ENCODE measurements around the gene STPG4.

STPG4 gene

DNA sequence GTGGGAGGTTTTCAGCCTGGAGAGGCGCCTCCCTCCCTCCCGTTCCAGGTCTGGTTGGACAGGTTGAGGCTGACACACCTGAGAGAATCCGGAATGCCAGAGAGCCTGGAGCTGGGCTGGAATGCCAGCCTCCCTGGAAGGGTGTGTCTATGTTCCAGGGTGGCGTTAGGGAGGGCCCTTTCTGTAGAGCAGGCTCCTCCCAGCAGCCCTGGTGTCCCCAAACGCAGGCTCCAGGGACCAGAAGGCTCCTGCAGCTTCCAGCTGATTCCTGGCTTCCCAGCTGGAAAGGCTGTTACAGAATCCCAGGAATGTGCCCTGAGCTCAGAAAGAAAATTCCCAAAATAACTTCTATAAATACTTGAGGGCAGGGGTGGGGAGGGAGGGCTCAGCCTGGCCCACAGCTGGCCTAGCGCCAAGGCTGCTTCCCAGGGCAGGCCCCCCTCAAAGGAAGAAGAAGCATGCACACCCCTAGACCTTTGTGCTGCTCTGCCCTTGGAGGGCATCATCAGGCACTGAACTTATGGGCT, 85.4 kb downstream of the STPG4 start:
- DNase-seq, result no peak

GRCh38 chr2:47068981-47069627, 86.0 kb downstream of the STPG4 start:
- DNase-seq, result no peak

- DNase-seq, result no peak
Observed at GRCh38 chr2:47067788-47068407, 87.2 kb downstream of the STPG4 start.

DNA sequence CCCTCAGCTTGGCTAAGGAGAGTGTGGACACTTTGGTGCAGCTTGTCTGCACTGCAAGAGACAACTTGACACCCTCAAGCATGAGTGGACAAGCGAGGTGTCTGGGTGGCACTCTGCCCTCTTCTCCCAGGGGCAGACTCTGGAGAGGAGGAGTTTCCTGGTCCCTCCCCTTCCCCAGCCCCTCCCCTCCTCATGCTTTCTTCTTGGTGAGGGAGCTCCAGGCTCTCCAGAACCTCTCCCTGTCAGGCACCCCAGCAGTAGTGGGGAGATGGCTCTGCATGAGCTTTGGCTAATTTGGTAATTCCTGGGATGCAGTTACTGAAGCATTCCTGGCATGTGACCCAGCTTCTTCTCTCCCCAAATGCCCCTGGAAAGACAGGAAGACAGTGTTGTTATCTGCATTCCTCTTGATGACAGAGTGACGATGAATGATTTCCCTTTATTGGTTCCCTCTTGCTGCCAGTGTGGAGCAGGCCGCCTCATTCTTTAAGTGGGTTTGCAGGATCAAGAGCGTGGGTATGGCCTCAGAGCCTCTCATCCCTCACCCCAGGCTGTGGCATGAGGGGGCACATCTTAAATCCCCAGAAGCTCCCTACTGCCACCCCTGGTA, 89.2 kb downstream of the STPG4 start:
- no peak for DNase-seq

- DNase-seq, result no peak
Observed at GRCh38 chr2:47065343-47065742, 89.8 kb downstream of the STPG4 start.

GRCh38 chr2:47064106-47064505, 91.0 kb downstream of the STPG4 start:
- no peak for DNase-seq

DNA sequence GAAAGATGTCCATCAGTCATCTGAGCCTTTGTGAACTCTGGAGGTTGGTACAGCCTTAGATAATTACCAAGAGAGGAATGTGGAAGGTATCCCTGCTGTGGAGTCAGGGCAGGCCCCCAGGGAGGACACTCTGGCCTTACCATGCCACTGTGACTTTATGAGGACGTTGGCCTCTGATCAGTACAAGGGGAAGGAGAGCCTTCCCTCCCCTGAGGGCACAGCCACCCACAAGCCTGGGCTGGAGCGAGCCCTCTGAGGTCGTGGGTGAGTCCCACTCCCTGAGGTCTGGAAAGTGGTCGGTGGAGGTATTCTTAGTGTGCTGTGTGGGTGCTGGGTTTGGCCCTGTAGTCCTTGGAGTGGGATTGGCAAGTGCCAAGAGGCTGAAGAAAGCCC, 91.6 kb downstream of the STPG4 start:
- DNase-seq, result no peak

GRCh38 chr2:47062681-47063537, 92.2 kb downstream of the STPG4 start:
- no peak for DNase-seq

DNA sequence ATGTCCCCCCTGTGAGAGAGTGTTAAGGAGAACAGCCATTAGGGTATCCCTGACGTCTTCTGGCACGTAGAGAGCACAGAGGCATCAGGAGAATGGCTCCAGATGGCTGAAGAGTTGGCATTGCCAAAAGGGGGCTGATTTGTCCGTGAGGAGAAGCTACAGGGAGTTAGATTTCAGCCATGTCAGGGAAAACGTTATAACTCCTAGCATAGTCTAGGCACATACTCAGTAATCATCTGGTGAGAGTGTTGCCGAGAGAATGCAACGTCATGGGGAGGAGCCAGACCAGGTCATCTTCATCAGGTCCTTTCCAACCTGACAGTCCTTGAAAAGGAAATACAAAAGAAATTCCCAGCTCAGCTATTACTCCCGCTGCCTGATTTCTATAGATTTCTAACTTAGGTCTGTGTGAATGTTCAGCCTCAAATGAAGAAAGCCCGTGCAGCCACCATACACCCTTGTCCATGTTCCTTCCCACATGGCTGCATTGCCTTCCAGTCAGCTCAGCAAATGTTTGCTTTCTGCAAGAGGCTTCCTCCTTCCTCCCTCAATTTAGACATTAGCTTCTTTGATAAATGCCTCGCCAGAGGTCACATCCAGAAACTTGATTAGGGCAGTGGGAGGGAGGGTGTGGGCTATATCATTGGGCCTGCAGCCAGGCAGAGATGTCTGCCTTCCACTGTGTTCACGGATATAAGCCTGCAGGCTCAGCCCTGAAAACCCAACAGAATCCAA, 93.0 kb downstream of the STPG4 start:
- no peak for DNase-seq

- no peak for DNase-seq
Observed at GRCh38 chr2:47060652-47061170, 94.4 kb downstream of the STPG4 start.

DNA sequence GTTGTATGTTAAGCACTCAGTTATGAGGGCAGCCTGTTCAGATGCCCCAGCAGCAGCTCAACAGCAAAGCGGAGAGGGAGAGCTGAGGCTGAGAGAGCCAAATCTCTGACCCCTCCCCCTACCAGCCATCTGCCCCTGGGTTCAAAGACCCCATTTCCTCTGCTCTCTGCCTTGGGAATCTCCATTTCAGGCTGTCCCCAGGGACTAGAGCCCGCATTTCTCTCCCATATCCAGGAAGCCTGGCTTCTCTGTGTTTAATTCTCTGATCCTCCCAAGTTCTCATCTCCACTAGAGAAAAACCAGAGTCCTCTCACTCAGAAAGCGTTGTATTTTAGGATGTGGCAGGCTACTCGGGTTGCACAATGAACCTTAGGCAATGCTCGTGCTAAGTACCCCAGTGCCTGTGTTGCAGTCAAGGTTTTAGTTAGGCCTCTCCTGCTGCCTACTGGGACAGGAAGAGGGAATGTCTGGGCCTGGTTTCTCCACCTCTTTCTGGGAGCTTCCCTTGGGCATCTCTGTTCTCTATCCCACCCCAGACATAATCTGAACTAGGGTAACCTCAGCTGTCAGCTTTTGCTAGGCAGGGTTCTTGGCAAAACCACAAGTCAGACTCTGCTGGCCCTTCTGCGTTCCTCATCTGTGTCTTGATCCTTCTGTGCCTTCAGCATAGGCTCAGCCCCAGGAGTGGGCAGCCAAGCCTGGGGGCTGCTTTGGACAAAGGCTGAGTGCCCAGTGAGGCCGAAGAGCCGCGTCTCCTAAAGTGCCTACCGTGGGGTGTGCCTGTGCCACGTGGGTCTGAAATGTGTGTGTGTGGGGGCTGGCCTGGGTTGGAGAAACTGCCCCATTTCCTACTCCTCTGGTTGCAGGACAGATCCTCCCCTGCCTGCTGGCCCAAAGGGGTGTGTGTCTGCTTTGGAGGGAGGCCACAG, 96.8 kb downstream of the STPG4 start:
- no peak for DNase-seq

- no peak for DNase-seq
Observed at GRCh38 chr2:47057687-47058002, 97.5 kb downstream of the STPG4 start.

GRCh38 chr2:47056868-47057686, 98.0 kb downstream of the STPG4 start:
- no peak for DNase-seq

DNA sequence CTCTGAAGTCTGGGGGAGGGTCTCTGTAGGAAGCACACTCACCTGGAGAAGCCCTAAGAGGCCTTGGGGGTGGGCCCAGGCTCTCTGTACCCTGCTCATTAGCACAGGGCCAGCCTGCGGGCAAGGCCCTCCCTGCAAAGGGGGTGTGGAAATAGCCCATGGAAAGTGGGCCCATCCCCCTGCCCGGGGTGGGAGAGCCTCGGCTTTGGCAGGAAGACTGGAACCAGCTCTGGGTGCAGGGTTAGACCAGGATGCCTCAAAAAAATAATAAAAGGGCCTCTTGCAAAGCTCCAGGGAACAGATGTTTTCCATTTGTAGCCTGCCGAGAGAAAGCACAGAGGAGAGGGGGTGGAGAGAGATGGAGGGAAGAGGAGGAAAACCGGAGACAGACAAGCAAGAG, 98.7 kb downstream of the STPG4 start:
- no peak for DNase-seq

DNA sequence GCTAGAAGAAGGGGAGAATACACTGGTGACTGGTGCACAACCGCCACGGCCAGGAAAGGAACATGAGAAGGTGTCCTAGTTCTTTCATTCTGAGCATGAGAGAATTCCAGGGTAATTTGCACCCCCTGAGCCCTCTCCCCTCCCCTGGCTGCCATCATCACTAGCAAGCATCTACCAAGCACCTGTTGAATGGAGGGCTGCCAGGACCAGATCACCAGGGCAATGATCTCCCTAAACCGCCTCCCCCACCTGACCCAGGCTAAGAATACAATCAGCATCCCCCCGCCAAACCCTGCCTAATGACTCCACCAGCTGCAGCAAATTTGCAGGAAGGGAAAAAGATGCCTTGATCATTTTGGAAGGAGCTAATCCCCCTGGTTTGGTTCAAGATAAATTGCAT, 100.2 kb downstream of the STPG4 start:
- no peak for DNase-seq

- DNase-seq, result no peak
Observed at GRCh38 chr2:47054036-47054555, 101.0 kb downstream of the STPG4 start.

DNA sequence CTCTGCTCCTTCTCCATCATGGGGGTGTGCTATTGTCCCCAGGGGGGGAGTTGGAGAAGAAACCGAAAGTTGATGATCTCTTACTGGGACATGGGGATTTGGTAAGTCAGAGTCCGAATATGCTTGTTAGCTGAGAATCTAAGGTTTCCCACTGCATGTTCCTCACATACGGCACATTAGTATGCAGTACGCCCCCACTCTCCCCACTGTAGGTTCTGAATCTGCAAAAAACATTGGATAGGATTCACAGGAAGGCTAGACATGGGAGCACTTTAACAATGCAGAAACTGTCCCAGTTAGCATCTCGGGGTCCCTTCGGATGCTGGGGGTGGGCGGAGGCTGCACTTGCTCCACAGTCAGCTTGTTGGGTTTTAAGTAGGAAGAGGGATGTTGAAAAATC, 102.3 kb downstream of the STPG4 start:
- no peak for DNase-seq

DNA sequence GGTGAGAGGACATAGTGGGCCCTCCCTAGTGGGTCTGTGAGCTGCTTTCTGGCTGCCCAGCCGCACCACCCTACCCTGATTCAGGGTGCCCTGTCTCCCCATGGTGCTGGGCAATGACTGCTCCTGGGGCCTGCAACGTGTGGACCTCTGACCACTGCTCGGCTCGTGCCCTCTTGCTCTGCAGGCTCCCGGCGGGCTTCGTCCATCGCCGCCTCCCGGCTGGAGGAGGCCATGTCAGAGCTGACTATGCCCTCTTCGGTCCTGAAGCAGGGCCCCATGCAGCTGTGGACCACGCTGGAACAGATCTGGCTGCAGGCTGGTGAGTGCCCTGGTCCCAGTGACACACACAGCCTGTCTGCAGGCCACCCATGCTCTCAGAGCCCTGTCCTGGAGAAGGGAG, 103.5 kb downstream of the STPG4 start:
- DNase-seq, result no peak

DNA sequence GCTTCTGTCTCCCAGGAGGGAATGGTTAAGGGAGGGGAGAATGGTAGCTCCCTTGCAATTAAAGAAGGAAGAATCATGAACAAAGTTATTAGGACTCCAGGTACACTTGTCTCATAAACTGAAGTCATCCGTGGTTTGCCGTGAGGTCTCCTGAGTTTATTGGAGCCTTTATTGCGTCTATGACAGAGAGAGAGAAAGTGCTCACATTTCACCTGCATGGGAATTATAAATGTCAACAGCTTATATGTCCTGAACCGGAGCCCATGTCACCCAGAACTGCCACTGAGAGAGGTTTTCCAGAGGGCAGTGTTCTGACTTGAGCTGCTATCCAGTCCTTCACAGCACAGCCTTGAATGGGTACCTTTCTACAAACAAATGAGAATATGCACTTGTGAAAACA, 104.3 kb downstream of the STPG4 start:
- DNase-seq, result no peak

Measured in CD4-positive, alpha-beta T cell treated with Interleukin-6 for 4 hours (primary cell).